ENCODE data around the gene POMGNT2. TPM values are rescaled to one million over a fixed set of nuclear protein-coding genes. Genes with fewer than 3 reads are reported as not detected.

The POMGNT2 gene
- total RNA-seq, 2 donors from 2014 or later: 28.0 to 33.1 TPM

DNA sequence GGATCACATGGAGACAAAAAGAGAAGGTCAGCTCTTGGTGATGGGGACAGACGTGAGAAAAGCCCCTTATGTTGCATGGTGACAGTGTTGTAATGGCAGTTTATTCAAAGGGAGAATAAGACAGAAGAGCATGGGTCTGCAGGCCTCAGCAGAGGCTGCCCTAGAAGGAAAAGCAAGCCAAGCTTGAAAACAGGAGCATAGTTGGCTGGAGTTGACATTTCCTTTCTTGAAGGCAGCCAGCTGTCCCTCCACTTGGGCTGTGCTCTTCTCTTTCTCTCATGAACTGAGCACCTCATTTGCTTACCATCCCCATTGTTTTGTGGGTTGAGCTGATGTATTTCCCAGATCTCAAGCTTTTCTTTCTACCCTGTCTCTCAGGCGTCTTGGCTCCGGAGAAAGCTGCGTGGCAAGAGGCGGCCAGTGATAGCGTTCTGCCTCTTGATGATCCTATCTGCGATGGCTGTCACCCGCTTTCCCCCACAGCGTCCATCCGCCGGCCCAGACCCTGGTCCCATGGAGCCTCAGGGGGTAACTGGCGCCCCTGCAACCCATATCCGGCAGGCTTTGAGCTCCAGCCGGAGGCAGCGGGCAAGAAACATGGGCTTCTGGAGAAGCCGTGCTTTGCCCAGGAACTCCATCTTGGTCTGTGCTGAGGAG lies 73.9 kb downstream of the POMGNT2 start:
- H3K27ac ChIP-seq: peak overlapping the region in 1 of 2 donors; percentile 3
- no peaks in the 10 kb centered on the region for H3K4me1 ChIP-seq
- H3K36me3 ChIP-seq: no peaks in the 10 kb centered on the region
- TF ChIP-seq, protein P1, sequence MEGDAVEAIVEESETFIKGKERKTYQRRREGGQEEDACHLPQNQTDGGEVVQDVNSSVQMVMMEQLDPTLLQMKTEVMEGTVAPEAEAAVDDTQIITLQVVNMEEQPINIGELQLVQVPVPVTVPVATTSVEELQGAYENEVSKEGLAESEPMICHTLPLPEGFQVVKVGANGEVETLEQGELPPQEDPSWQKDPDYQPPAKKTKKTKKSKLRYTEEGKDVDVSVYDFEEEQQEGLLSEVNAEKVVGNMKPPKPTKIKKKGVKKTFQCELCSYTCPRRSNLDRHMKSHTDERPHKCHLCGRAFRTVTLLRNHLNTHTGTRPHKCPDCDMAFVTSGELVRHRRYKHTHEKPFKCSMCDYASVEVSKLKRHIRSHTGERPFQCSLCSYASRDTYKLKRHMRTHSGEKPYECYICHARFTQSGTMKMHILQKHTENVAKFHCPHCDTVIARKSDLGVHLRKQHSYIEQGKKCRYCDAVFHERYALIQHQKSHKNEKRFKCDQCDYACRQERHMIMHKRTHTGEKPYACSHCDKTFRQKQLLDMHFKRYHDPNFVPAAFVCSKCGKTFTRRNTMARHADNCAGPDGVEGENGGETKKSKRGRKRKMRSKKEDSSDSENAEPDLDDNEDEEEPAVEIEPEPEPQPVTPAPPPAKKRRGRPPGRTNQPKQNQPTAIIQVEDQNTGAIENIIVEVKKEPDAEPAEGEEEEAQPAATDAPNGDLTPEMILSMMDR (IDR thresholded peaks at IDR 0.05): no peak
- no peaks in the 10 kb centered on the region for H3K9me3 ChIP-seq
- H3K4me3 ChIP-seq: no peak overlapping the region
- H3K27me3 ChIP-seq: no peaks in the 10 kb centered on the region
- no peak for DNase-seq (ENCODE audit: low spot score)

DNA sequence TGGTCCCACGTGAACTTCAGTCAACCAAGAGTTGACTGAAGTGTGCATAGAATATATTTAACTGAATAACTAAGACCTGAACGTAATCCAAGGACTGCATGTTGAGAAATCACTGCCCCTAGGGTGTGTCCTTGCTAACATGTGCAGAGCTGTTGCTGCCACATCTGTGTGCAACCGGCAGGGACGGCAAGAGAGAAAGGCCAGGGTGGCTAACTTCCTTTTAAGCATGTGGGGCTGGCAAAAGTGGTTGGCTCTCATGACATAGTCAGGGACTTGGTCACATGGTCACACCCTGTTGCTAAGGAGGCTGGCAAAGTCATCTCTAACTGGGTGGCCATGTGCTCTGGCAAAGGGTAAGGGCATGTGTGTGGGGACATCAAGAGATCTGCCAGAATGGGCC lies 74.4 kb downstream of the POMGNT2 start:
- Histone ChIP-seq H3K27ac (peak overlapping the region in 1 of 2 donors; percentile 3), H3K4me1 (no peaks in the 10 kb centered on the region), H3K27me3 (no peaks in the 10 kb centered on the region), H3K4me3 (no peak overlapping the region), H3K36me3 (no peaks in the 10 kb centered on the region), H3K9me3 (no peaks in the 10 kb centered on the region)
- DNase-seq (ENCODE audit: low spot score): peak; percentile 85
- TF ChIP-seq, protein P1 (IDR thresholded peaks at IDR 0.05): no peak

DNA sequence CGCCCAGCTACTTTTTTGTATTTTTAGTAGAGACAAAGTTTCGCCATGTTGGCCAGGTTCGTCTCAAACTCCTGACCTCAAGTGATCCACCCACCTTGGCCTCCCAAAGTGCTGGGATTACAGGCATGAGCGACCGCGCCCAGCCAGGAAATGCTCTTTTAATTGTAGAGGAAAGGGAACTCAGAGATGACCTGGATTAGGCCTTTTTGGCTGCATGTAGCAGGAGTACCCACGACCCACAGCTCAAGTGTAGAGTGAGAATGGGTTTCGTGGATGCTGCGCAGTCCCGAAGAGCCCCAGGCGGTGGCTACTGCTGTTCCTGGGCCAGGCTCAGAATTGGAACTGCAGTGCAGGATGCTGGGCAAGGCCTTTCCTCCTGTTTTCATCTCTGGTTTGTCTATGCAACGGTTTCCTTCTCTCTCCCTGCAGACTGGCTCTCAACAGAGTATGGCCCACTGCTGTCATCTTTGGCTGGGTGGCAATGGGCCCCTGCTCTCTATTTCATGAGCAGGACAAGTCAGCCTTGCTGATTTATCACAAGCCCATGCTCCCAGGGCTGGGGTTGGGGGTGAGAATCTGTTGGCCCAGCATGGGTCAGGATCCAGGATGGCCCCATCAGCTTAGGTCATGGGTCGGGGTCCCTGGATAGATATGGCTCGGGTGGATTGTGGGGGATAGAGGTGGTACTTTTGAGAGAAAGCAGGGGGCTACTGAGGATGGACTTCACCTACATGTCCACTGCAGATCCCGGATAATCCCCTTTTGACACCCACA lies 75.5 kb downstream of the POMGNT2 start:
- TF ChIP-seq, protein P1 (IDR thresholded peaks at IDR 0.05): no peak
- Histone ChIP-seq H3K9me3 (no peaks in the 10 kb centered on the region), H3K4me1 (no peaks in the 10 kb centered on the region), H3K36me3 (no peaks in the 10 kb centered on the region), H3K4me3 (no peak overlapping the region), H3K27ac (no peak overlapping the region), H3K27me3 (no peaks in the 10 kb centered on the region)
- no peak for DNase-seq (ENCODE audit: low spot score)

Other genes with a start within 250 kb of the POMGNT2 start
- gene CYP8B1, start 230.2 kb downstream of the POMGNT2 start, total RNA-seq: not detected
- gene ZNF662, start 199.9 kb downstream of the POMGNT2 start, total RNA-seq: 1 to 10 TPM; 1.7 to 2.7 TPM
- gene GASK1A, start 126.8 kb downstream of the POMGNT2 start, total RNA-seq: 1 to 10 TPM; 1.5 to 2.1 TPM
- gene SNRK, start 180.5 kb upstream of the POMGNT2 start, total RNA-seq: 10 to 100 TPM; 22.7 to 31.2 TPM

Measured in right atrium auricular region (tissue), 2 donors.